HG03432 (cell line): ENCODE results near the gene RETNLB.

Experiments used
- ATAC-seq: cut with Tn5 transposase; IDR thresholded peaks from one replicate; pipeline ENCODE4 v1.9.1; 2021; ENCODE audit warnings: mild to moderate bottlenecking, moderate library complexity; ENCODE audit not compliant: unreplicated experiment

RETNLB gene, protein sequence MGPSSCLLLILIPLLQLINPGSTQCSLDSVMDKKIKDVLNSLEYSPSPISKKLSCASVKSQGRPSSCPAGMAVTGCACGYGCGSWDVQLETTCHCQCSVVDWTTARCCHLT

DNA sequence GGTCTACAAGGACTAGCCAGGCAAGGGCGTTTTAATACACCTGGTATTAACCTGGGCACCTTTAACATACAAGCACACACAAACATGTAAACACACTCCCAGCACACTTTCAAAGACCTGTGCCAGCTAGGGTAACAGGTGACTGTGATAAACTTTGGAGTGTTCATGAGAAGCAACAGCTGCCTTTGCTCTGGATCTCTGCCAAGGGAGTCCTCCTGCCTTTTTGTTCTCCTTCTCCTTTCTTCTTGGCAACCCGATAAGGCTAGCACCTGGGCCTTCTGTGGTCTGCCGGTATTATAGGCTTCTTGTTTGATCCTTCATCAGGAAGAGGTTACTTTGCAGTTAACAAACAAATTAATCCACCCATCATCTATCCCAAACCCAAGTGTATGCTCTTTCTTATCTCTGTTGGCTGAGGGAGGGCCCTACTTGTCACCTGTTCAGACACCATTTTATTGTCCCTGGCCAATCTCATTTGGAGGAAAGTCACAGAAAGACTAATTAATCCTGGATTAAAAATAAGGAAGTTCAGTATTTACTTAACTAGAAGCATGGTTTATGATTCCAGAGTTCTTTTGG, at the start of gene RETNLB:
TSS of gene RETNLB (minus strand) at position 7 of the 579 bp plus-strand sequence. CDS start 225 bp downstream, outside the sequence.
- no peak for ATAC-seq

DNA sequence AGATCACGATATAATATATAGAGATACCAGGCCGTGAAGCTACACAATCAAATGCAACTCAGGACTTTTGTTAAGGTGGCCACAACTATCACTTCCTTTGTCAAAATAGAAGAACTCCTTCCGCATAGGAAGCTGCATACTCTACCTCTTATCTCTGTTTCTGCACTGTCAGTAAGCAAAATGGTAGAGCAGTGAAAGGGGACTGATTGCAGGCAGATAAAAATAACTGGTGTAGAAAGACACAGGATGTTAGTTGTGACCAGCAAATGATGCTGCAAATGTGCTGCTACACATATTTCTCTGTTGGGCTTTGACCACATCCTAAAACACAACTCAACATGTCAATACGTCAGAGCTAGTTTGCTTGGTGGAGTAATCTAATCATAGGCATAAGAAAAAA, 49.1 kb upstream of the RETNLB start:
- peak; percentile 47 for ATAC-seq

DNA sequence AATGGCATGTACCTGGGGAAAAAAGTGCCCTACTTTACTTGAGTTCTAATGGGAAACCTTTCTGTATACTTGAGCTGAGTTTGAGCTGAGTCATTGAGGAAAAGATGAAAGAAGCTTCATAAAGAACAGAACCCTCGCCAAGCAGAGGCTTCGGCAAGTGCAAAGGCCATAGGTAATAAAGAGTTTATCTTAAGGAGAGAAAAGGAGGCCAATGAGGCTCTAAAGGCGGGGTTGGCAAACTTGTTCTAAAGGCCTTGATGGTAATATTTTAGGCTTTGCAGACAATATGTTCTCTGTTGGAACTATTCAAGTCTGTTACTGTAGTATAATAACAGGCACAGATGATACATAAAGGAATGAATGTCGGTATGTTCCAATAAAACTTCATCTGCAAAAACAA, 47.8 kb upstream of the RETNLB start:
- no peak for ATAC-seq

DNA sequence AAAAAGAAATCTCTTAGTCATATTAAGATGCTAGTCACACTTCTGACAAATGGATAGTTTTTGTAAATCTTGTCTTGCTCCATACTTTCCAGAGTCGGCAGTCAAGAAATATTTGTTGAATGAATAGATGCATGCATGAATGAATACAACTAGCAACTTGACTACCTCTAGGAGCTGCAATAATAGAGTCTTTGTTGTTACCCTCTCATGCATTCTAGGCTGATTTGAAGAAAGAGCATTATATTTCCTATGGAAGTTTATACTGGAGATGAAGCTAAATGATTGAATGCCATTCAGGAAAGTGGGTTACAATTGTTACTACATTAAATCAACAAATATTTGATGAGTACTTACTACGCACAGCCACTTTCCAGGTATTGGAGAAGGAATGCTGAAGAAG, 47.2 kb upstream of the RETNLB start:
- no peak for ATAC-seq

DNA sequence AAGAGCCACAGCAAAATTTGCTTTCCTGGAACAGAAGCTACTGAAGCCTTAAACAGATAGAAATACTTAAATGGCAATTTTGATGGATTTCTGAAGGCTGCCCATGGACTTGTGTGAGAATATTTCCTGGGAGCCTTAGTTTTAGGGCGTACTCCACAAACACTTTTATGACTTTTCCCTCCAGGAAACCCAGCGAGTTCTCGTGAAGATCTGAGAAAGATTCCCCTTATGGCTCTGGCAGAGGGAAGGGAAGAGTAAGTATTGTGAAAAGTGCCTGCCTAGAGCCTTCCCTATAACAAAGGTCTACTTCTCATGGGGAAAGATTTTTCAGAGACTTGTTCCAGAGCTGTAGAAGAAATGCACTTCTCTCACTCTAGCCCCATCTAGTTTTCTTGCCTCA, 34.3 kb upstream of the RETNLB start:
- no peak for ATAC-seq

DNA sequence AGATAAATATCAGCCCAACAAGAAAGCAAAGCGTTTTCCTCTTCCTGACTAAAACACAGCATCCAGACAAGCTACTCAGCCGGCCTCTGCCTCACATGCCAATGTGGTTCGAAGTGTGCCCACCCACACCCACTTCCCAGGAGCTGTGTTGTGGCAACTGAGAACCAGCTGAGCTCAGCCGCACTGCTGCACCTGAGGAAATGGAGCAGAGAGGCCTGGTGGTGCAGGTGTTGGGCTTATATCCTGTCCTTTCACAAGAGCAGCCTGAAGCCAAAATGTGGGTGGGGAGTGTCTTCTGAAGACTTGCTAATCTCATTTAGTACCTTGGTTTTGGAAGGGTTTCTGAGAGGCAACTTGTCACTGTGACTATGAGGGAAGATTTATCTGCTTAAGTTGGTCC, 23.0 kb upstream of the RETNLB start:
- no peak for ATAC-seq

DNA sequence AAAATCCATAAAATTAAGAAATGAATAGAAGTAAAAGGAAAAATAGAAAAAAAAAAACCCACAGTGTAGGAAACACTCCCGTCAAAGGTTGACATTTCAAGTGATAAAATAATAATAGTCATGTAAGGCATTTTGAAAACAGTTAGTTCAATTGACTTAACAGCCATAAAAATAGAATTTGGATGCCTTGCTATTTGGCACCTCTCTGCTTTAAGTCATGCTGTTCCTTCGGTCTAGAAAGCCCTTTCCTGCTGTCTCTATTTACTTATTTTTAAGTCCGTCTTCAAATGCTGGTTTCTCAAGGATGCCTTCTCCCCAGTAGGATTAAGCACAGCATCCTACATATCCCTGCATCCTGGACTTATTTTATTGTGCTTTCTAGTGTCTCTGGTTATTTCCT, 22.3 kb upstream of the RETNLB start:
- no peak for ATAC-seq

DNA sequence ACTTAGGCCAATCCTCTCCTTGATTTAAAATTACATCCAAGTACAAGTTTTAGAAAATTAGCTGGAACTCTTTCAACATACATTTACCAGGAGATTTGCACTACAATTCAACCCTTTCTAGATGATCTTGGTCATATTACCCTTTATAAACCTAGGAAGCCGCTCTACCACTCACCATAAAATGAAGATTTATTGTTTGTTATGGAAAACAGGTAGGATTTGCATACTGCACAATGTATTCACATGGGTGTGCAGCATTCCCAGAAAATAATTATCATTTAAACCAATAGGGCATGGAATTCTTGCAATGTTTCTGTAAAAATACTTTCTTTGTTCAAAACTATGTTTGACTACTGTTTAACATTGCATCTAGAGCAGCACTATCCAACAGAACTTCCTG, 18.4 kb upstream of the RETNLB start:
- ATAC-seq = no peak

DNA sequence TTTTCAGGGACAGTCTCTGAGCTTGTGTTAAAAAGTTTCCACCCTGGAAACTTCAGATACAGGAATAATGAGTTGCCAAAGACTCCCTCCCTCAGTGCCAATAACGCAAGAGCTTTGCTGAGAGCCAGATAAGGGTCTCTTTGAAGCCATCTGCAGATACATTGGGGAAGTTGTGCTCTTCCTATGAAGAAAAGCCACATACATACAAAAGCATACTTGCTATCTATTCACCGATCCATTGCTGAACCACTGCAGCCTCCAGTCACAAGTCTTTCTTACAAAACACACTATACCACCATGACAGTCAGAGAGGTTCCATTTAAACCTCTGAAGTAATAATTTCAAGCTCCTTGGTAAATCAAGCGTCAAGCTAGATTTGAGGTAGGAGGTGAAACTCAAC, 10.0 kb upstream of the RETNLB start:
- no peak for ATAC-seq

DNA sequence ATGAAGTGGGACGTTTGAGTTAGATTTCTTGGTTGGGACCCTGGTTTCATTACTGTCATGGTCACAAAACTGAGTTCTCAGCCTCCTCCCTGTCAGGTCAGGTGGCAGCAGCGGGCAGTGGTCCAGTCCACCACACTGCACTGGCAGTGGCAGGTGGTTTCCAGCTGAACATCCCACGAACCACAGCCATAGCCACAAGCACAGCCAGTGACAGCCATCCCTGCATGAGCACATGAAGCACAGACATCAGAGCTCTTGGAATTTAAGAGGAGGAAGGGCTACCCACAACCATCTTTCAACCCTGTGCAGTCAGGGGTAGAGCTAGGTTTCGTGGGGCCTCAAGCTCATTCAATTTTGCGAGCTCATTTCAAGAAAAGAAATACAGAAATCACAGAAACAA, 1.5 kb downstream of the RETNLB start:
- ATAC-seq = no peak

DNA sequence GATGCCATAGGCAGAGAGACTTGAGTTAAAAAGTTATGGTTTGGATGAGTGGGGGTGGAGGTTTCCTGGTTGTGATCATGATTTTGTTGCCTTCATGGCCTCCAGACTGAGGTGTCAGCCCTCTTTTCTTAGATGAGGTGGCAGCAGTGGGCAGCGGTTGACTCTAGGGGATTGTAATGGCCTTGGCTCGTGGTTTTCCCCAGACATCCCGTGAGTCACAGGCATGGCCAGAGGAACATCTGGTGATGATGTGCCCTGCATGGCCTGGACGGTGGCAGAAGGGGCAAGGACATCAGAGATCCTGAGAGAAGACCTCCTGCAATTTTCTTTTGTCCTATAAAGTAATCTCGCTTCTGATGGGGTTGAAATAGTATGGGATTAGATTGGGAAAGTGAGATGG, 12.4 kb downstream of the RETNLB start:
- ATAC-seq = no peak

DNA sequence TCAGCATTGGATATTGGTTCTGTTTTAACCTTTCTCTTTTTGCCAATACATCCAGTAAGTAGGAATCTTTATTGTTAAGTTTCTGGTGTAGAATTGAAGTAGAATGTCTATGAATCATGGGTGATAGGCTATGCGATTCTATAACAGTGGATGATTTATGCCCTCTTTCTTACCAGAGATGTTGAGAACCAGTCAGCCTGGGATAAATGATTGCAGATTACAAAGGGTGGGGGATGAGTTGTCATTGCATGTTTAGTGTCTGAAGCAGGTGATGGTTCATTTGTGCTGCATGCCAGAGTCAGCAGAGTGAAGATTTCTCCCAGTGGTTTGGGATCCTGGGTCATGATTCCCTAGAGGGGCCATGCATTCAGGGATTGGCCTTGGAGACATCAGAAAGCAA, 14.3 kb downstream of the RETNLB start:
- ATAC-seq = no peak

DNA sequence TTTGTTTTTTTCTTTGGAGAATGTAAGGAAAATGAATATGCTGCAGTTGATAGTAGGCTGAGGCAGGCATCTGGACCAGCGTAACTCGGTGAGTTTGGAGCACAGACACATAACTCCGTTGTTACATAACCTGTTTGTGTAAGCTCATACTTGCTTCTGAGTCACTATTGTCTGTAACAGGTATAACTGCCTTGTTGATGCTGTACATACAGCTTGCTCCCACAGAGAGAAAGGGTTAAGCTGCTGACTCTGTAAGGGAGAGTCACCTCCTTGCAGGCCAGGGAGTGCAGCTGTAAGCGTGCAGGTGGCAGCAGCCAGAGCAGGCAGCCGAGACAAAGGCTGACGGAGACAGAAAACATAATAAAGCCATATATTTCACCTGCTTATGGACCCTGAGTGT, 20.4 kb downstream of the RETNLB start:
- ATAC-seq = no peak

DNA sequence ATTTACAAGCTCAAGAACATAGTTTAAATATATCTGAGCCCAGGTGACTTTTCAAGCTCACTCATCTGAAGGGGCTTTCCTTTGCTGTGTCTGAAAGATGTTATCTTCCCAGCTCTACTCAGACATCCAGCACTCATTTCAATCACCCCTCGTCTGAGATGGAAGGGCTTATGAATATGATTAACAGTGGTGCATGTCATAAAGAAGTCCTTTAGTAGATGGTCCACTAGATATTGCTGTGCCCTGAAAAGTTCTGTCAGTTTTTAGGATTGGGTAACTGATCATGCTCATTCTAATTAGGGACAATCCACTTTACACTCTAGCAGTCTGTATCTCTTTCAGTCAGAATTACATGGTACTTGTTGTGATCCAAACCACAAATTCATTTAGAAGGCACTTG, 28.3 kb downstream of the RETNLB start:
- no peak for ATAC-seq

DNA sequence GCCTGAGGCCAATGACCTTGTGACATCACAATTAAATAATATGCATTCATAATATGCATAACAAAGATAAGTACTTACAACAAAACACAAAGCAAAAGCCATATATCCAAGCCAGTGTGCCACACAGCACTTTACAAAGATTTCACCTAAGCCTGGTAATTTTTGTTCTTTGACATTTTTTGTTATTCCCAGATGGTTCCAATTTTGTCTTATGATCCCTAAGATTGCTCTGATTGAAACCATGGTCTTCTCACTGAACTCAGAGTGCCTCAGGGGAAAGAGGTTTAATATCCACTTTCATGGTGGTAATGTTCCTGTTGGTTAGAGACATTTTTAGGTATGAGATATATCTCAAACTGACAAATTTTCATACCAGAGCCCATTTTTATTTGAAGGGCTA, 29.1 kb downstream of the RETNLB start:
- no peak for ATAC-seq

DNA sequence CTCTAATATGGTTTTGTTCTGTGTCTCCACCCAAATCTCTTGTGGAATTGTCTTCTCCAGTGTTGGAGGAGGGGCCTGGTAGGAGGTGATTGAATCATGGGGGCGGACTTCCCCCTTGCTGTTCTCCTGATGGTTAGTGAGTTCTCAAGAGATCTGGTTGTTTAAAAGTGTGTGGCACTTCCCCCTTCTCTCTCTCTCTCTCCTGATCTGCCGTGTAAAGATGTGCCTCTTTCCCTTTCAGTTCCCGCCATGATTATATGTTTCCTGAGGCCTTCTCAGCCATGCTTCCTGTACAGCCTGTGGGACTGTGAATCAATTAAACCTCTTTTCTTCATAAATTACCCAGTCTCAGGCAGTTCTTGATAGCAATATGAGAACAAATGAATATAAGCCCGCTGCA, 33.1 kb downstream of the RETNLB start:
- ATAC-seq = no peak

DNA sequence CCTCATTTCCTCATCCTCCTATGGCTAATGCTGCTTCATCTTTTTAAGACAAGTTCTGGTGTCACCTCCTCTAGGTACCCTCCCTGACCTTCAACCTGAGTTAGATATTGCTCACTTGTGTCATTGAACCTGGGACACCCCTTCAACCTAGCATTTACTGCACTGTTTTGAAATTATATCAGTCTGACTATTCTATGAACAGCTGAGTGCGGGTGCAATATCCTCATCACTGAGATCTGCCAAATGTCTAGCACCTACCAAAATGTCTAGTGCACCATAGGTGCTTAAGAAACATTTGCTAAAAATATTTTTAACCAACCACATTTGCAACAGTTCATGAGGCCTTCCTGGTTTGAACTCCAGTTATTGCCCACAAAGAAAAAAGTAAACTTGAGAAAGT, 34.5 kb downstream of the RETNLB start:
- ATAC-seq = no peak

DNA sequence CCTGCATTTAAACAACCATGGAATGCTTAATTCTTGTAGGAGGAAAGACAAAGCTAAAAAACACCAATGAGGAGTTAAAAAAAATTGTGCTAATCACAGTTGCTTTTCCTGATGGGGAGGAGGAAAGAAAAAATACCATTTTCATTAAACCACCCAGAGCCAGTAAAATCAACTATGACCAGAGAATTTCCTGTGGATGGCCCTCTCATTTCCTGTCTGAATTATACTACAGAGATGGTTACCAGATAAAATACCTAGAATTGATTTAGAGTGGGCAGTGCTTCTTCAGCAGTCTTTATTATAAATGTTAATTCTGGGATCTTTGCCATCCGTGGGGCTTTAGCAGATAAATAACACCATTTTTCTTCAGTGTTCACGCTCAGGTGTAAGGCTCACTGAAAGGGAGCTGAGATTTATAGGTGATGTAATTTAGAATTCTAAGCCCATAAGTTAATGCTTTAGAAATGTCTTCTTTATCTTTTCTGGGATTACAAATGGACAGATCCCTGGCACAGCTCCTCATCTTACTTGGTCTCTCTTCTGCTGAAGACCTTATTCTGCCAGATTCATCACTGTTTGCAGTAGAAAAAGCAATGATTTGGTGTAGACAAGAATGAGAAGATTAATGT, 37.9 kb downstream of the RETNLB start:
- ATAC-seq = no peak

DNA sequence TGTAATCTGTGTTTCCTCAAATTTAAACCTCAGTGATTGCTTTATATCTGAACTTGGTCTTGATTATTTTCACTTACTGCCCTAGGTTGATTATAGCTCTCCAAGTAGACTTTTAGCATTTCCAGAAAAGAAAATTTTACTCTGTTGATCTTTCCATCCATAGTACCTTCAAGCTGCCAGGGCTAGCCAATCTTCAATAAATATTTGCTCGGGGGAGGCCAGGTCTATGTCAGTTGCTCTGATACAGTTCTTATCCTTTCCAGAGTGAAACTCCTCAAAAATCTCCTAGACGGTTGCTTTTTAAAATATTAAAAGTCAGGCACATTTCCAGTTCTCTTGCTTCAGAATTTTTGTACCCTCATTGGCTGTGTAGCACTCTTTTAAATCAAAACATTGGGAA, 38.8 kb downstream of the RETNLB start:
- ATAC-seq = no peak

DNA sequence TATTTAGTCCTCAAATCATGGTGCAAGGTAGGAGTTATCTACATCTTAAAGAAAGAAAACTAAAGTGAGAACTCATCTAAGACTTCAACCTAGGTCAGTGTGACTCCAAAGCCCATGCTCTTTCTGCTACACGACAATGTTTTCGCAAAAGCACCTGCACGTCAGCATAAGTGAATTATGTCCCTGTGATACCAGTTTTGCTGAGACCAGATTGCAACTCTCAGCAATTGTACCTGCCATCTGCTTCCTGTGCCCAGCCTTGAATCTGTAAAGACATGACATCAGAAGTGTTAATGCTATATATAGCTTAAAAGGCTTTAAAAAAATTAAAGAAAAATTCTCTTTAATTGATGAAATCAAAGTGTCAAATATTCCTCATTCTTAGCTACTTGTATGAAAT, 43.4 kb downstream of the RETNLB start:
- ATAC-seq = no peak

DNA sequence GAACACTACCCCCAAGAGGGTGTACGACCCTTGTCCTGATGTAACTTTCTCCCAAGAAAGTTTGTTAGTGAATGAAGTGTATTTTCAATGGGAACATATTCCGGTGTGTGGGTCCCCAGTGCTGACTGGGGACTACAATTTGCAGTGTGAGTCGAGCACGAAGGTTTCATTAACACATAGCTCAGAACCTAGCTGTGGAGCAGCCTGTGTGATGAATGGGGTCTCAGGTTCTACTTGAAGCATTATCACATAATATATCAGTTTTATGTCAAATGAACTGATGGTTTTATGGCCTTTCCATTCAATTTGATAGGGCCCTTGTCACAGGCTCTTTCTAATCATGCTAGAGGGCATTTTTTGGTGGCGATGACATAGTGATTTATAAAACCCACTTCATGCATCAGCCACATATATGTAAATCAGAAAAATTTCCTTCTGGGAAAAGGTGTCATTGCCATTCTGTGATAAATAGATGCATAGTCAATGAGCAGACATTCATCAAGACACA, 44.1 kb downstream of the RETNLB start:
- ATAC-seq = no peak
